HG03469 (cell line): ENCODE data around the gene XKR7.
"Not testable (repeated sequence)": the region's sequence is repeated elsewhere in the genome, so short reads cannot be mapped to it uniquely, and the experiment has no call there.

Experiments used
- ATAC-seq: cut with Tn5 transposase; IDR thresholded peaks from one replicate; pipeline ENCODE4 v1.9.1; 2021; ENCODE audit warnings: mild to moderate bottlenecking, moderate library complexity, moderate number of reproducible peaks; ENCODE audit not compliant: unreplicated experiment

Gene XKR7, protein sequence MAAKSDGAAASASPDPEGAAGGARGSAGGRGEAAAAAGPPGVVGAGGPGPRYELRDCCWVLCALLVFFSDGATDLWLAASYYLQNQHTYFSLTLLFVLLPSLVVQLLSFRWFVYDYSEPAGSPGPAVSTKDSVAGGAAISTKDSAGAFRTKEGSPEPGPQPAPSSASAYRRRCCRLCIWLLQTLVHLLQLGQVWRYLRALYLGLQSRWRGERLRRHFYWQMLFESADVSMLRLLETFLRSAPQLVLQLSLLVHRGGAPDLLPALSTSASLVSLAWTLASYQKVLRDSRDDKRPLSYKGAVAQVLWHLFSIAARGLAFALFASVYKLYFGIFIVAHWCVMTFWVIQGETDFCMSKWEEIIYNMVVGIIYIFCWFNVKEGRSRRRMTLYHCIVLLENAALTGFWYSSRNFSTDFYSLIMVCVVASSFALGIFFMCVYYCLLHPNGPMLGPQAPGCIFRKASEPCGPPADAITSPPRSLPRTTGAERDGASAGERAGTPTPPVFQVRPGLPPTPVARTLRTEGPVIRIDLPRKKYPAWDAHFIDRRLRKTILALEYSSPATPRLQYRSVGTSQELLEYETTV

DNA sequence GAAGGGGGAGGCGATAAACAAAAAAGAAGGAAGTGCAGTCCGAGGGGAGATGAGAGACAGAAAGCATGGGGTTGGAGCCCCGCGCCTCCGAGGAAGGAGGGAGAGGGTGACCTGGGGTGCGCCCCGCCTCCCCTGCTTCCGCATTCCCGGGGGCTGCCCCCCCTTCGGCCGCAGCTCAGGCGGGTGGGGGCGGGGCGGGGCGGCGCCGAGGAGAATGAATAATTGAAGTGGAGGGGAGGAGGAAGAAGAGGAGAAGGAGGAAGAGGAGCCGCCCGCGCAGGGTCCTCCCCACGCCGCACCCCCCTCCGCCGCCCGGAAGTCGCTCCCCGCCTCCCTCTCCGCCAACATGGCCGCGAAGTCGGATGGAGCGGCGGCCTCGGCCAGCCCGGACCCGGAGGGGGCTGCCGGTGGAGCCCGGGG lies at the start of gene XKR7:
XKR7 (plus strand) TSS at position 322 of the 420 bp plus-strand sequence; CDS start at position 347, 25 bp downstream.
- no peak for ATAC-seq

DNA sequence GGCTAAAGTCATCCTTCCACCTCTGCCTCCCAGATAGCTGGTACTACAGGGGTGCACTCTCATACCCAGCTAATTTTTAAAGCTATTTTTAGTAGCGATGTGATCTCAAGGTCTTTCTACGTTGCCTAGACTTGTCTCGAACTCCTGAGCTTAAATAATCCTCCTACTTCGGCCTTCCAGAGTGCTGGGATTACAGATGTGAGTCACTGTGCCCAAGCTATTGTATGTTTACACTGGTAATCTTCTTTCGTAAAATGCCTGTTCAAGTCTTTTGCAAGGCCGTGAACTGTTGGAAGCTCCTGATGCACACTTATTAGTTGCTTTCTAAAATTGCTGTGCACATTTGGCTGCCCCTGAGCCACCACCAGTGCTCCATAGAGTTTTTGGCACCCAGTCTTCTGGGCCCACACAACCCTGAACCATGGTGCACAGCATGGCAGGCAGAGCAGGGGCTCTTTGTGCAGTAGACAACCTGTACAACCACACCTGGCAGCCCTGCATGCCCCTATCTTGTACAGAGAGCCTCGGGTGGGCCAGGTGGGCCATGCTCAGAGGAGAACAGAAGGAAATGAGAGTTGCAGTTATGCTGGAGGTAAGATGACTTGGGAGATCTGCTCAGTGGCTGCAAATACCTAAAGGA lies 49.4 kb upstream of the XKR7 start:
- ATAC-seq: no peak

DNA sequence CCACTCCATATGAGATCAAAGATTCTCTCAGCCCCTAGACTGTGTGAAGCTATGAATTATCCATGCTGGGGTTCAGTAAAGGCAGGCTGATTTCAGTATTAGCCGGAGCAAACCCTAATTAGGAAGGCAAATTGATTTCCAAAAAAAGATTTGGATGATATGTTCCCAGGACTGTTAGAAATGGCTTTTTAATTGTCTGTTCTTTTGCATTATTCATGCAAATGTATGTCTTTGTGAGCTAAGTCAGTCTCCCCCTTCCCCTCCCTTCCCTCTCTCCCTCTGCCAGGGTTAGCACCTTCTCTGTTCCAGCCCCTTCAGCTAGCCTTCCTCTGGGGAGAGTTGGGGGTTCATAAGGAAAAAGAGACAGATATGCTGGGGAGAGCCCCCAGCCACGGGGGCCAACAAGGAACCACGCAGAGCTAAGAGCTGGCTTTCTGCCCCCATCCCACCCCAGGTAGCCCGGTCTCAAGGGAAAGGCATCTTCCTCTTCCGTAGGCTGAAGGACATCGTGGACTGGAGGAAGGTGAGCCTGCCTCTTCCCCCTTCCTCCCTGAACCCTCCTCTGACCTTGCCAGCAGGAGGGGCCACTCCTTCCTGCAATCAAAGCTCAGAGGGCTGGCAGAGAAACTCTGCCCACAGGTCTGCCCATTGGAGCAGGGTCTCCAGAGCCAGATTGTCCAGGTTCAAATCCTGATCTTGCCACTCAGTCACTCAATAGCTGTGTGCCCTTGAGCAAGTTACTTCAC lies 48.4 kb upstream of the XKR7 start:
- ATAC-seq: no peak

DNA sequence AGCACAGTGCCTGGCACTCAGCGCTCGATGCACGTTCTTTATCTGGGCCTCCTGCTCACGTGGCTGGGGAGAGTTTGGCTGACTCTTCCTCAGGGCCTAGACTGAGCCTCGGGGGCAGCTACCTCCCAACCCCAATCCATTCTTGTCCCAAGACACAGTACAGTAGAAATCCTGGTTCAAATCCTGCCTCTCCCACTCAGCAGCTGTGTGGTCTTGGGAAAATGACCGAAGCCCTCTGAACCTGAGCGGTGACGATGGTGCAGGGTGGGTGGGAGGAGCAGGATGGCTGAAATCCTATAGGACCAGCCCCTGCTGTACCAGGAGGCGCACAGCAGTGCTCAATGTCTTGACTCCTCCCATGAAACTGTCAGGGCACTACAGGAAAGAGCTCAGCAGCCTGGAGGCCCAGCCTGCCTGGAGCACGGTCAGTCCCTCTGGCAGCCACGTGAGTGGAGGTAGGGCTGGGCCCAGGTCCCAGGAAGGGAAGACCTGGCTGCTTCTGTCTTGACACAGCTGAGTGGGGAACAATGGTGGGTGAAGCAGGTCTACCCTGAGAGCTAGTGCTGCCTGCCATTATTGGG lies 47.6 kb upstream of the XKR7 start:
- no peak for ATAC-seq

DNA sequence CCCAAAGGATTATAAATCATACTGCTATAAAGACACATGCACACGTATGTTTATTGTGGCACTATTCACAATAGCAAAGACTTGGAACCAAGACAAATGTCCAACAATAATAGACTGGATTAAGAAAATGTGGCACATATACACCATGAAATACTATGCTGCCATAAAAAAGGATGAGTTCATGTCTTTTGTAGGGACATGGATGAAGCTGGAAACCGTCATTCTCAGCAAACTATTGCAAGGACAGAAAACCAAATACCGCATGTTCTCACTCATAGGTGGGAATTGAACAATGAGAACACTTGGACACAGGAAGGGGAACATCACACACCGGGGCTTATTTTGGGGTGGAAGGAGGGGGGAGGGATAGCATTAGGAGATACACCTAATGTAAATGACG lies 46.5 kb upstream of the XKR7 start:
- not testable (repeated sequence) for ATAC-seq

DNA sequence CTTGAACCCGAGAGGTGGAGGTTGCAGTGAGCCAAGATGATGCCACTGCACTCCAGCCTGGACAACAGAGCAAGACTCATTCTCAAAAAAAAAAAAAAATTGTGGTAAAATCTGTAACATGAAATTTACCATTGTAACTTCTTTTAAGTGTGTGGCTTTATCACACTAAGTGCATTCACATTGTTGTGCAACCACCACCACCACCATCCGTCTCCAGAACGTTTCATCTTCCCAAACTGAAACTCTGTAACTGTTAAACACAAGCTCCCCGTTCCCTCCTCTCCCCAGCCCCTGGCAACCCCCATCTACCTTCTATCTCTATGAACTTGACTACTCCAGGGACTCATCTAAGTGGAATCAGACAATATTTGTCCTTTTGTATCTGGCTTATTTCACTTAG lies 45.8 kb upstream of the XKR7 start:
- no peak for ATAC-seq

DNA sequence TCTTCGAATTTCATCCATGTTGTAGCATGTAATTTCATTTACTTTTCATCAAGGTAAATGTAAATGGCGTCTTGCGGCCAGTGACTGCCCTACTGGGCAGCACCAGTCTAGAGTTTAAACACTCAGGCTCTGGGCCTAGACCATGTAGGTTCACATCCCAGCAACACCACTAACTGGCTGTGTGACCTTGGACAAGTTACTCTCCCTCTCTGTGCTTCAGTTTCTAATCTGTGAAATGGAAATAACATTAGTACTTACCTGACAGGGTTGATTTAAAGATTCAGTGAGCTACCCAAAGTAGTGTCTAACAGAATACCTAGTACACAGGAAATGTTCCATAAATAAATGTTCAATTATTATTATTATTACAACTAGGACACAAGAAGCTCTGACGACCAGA lies 45.4 kb upstream of the XKR7 start:
- no peak for ATAC-seq

DNA sequence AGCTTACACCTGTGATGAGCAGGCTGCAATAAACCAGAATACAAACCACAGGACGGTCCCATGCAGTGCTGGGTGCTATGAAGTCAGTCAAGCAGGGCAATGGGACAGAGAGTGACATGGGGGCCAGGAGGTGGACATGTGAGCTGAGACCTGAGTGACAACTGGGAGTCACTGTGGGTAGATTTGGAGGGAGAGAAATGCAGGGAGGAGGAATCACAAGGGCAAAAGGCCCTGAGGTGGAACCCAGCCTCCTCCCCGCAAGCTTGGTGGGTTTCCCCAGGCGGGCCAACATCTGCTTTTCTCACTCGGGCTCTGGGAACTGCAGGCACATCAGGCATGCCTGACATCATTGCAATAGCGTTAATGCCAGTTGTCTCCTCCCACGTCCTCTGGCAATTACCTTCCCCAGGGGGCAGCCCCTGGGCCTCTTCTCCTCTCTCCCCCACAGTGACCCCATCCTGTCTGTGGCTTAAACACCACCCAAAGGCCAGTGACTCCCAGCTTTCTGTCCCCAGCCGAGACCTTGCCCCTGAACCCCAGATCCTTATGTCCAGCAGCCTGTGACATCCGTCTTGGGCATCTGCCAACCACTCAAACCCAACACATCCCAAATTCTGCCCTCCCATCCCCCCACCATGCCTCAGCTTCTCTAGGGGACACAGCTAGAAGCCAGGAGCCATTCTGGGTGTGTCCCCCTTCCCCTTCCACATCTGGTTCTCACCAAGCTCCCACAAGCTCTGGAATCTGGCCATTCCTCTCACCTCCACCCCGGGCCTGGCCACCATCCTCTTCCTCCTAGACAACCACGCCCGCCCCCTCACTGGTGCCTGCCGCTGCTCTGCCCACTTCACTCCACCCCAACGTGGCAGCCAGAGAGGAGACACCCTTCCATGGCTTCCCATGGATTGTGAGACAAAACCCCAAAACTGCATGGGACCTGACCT lies 44.3 kb upstream of the XKR7 start:
- ATAC-seq: no peak

DNA sequence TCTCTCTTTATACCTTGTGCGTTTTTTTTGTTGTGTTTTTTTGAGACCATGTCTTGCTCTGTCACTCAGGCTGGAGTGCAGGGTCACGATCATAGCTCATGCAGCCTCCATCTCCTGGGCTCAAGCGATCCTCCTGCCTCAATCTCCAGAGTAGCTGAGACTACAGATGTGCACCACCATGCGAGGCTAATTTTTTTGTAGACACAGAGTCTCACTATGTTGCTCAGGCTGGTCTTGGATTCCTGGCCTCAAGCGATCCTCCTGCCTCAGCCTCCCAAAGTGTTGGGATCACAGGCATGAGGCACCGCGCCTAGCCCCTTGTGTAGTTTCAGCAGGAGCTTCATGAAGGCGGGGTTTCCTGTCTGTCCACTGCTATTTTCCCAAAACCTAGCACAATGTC lies 43.4 kb upstream of the XKR7 start:
- ATAC-seq: no peak

DNA sequence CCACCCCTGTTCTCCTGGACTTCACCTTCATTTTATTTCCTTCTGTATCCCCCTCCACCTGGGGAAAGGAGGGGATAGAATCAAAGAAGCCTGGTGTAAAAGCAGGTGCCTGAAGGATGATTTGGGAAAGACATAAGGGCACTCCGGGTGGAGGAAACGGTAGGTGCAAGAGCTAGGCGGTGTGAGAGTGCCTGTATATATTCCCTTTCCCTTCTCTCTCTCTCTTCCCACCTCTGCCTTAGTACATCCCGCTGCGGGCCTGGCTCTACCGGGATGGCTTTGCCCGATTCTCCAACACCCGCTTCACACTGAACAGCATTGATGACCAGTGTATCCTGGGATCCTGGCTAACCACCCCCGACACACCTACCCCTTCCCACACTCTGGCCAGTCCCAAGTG lies 42.3 kb upstream of the XKR7 start:
- ATAC-seq: no peak

DNA sequence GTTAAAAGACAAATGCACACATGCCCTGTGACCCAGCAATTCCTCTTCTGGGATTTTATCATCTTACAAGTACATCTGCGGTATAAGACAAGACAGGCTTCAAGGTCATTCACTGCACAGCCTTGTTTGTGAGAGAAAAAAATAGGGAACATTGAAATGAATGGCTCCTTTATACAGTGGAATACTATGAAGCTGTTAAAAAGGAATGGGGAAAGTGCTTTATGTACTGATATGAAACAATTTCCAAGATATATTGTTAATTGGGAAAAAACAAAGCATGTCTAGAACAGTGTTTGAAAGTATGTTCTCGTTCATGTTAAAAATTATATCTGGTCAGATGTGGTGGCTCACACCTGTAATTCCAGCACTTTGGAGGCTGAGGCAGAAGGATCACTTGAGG lies 41.5 kb upstream of the XKR7 start:
- ATAC-seq: no peak

DNA sequence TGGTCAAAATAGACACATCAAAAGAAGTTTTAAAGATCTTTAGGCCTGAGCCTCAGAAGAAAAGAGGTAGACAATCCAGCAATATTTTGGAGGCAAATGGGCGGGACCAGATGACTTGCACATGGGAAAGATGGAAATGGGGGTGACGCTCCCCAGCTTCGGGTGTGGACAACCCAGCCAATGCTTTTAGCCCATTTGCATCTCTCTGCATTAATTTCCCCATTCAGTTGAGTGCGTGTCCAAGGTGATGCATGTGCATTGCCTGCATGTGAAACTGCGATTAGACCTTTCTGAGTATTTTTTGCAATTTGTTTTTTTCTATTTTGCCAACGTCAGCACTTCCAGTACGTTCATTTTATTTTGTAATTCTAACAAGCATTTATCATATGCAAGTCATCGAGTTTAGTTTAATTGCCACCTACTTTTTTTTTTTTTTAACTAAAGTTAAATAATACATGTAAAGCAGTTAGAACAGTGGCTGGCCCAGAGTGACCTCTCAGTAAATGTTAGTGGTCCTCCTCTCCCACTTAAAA lies 40.3 kb upstream of the XKR7 start:
- no peak for ATAC-seq

DNA sequence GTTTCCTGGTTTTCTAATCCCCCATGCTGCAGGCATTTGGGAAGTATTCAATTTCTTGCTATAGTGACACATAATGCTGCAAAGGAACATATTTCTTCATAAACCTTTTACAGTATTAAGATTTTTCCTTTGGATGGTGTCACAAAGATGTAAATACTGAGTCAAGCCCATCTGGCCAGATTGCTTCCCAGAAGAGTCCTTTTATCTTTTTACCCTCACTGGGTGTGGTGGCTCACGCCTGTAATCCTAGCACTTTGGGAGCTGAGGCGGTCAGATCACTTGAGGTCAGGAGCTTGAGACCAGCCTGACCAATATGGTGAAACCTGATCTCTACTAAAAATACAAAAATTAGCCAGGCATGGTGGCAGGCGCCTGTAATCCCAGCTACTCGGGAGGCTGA lies 38.3 kb upstream of the XKR7 start:
- ATAC-seq: not testable (repeated sequence)

DNA sequence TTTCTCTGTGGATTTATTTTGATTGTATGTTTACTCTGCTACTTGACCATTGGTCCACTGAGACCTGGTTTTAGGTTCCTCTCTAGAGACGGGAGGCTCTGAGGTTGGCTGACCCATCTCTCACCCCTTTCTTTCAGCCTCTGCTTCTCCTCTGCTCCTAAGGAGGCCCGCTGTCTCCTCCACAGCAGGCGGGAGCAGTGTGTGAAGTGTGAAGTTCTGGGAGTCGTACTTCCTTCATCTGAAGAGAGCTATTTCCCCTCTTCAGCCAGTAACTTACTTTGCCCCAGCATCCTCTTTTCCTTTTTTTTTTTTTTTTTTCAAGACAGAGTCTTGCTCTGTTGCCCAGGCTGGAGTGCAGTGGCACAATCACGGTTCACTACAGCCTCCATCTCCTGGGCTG lies 37.2 kb upstream of the XKR7 start:
- no peak for ATAC-seq

DNA sequence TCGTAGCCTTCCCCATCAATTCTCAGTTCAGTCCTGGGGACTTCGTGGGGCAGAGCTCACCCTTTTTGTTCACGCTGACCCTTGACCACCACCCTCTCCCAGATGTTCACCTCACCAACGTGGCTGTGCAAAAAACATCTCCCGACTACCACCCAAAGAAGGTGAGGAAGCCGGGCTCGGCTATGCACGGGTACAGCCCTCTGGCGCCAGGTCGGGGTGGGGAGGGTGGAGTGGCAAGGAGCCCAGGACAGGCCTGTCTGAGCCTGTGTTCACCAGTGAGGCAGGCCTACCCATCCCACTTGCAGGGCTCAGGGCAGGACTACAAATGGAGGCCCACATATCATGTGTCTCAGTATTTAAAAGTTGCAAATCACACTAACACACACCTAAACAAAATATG lies 34.3 kb upstream of the XKR7 start:
- ATAC-seq: no peak

DNA sequence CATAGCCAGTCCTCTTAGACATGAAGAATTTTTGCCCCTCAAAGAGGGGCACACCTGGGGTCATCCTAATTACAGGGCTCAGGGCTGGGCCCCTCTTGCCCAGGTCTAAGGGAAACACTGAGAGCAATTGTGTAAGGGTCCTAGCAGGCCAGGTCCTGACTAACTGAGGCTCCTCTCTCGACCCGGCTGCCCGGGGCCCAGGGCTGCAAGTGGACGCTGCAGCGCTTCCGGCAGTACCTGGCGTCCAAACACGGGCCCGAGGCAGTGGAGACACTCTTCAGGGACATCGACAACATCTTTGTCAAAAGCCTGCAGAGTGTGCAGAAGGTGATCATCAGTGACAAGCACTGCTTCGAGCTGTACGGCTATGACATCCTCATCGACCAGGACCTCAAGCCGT lies 33.5 kb upstream of the XKR7 start:
- ATAC-seq: no peak

DNA sequence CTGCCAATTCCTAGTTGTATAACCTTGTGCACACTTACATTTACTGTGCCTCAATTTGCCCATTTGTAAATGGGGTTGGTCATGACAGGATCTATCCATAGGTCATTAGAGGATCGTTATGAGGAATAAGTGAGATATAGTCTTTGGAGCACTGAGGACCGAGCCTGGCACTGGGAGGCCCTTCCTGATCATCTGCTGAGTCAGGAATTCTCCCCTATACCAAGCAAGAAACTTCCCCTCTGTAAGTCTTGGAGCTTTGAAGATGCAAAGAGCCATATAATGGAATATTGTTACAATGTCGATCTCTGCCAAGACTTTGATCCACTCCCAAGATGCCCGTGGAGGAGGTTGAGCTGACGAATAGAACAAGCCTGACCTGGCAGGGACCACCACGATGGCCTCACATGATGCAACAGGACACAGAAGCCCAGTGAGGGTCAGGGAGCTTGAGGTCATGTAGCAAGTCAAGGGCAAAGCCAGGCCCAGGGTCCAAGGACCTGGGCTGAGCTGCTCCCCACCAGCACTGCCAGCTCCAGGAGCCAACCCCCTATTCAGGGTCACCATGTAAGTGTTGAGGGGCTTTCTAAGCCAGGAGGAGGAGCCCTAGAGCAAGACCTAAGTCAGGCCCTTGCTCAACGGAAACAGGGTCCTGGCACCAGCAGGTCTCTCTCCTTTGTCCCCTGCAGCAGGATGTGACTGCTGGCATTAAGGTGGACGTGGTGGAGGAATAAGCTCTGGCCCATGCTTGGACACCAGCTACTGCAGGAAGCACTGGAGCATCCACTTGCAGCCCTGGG lies 32.8 kb upstream of the XKR7 start:
- no peak for ATAC-seq

DNA sequence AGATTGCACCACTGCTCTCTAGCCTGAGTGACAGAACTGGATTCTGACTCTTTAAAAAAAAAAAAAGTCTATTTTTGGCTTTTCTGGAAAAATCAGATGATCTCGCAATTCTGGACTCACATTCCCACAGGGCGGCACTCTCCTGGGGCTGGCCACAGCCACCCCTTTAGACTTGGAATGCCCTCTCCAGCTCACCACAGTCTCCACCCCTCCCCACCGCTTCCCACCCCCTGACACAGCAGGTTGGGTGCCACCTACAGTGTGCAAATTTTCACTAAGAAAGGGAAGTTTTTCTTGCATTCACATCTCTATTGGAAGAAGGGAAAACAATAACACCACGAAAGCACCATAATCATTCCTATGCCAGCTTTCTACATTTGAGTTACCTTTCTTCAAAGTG lies 31.5 kb upstream of the XKR7 start:
- no peak for ATAC-seq

DNA sequence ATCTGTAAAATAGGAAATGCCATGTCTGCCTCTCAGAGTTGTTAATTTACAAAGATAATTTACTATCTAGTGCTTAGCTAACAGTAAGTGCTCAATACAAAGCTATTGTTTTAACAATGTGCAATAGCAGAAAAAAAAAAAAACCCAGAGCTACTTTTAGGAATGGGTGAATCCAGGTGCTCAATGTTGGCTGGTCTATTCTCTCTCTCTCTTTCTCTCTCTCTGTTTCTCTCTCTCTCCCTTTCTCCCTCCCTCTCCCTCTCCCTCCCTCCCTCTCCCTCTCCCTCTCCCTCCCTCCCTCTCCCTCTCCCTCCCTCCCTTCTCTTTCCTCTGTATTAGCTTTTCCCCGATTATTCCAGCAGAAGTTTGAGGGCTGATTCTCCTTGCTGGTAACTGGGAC lies 30.1 kb upstream of the XKR7 start:
- ATAC-seq: no peak
